Measurements from ENCODE around the gene CACNA1B. TPM values are rescaled to one million over a fixed set of nuclear protein-coding genes. Genes with fewer than 3 reads are reported as not detected.

The CACNA1B gene
- total and polyA plus RNA-seq, 2 of the 4 experiments (the other 2 are of a cell fraction) = 0.02 TPM; not detected in 1

GRCh38 chr9:138043061-138043410 is 165.5 kb downstream of the CACNA1B start:
- in situ Hi-C loops (cut with MboI; ENCODE audit: low sequenced_read_pairs) = no loop called here
- no peaks in the 10 kb centered on the region for H3K27me3 ChIP-seq (ENCODE audit: control insufficient read depth, insufficient read depth, low read length)
- H3K27ac ChIP-seq (ENCODE audit: insufficient read depth, low read length) = no peak overlapping the region
- no peaks in the 10 kb centered on the region for H3K79me1 ChIP-seq (ENCODE audit: low read depth in 1 of 2, low read length in 2 of 2)
- H2BK15ac ChIP-seq (ENCODE audit: low read depth, low read length) = no peak overlapping the region
- ChIA-PET POLR2A (ENCODE audit: unreplicated experiment) (no interaction called here), CTCF (no interaction called here)
- no peak overlapping the region for H4K8ac ChIP-seq (ENCODE audit: low read depth in 2 of 2, low read length in 2 of 2)
- H2AFZ ChIP-seq (replicated peaks; ENCODE audit: low read length, poor library complexity) = no peak overlapping the region
- H3K18ac ChIP-seq (ENCODE audit: low read depth, low read length) = no peak overlapping the region
- ATAC-seq (ENCODE audit: low read depth) (no peak), DNase-seq (no peak)
- no peaks in the 10 kb centered on the region for H3K9me1 ChIP-seq (ENCODE audit: insufficient read depth, low read length)
- no peaks in the 10 kb centered on the region for H3K36me3 ChIP-seq (ENCODE audit: control insufficient read depth, insufficient read depth, low read length)
- H3K23ac ChIP-seq (ENCODE audit: low read depth, low read length) = no peak overlapping the region
- 61% methylated on average over 11 of the region's 12 CpGs; no CpG with 5 or more reads in 1 of the 2 experiments for WGBS, 2 experiments (ENCODE audit: extremely low coverage in 2 of 2, insufficient read length in 1 of 2)
- no peak overlapping the region for H3K4me3 ChIP-seq (ENCODE audit: insufficient read depth, low read depth, low read length)
- no peak overlapping the region for H2AK9ac ChIP-seq (replicated peaks; ENCODE audit: low read depth, low read length, poor library complexity)
- H2AK5ac ChIP-seq (ENCODE audit: low read depth, low read length) = no peak overlapping the region
- H3K9ac ChIP-seq (ENCODE audit: low read depth, low read length) = no peak overlapping the region
- H3K4me1 ChIP-seq (ENCODE audit: control insufficient read depth, insufficient read depth, low read length) = no peaks in the 10 kb centered on the region
- H4K91ac ChIP-seq (ENCODE audit: insufficient read depth, low read depth, low read length) = no peak overlapping the region
- dilution Hi-C loops (cut with HindIII; ENCODE audit: low sequenced_read_pairs, unreplicated experiment) = no loop called here
- no peak overlapping the region for H2BK5ac ChIP-seq (ENCODE audit: low read depth, low read length, poor library complexity, severe bottlenecking)
- H3K56ac ChIP-seq (ENCODE audit: extremely low read depth, insufficient read depth, low read length) = no peak overlapping the region
- no peak for TF ChIP-seq CEBPB (IDR thresholded peaks at IDR 0.05; ENCODE audit: low read depth, low read length)
- TF ChIP-seq BHLHE40 (IDR thresholded peaks at IDR 0.05; ENCODE audit: low read depth, low read length) = no peak
- no peak for TF ChIP-seq POLR2A (IDR thresholded peaks at IDR 0.05; ENCODE audit: low read depth, low read length)
- no peak for TF ChIP-seq CTCF (conservative IDR thresholded peaks at IDR 0.05; ENCODE audit: low read depth, low read length)
- TF ChIP-seq MAZ (IDR thresholded peaks at IDR 0.05; ENCODE audit: borderline replicate concordance, low read depth, low read length) = no peak
- TF ChIP-seq MXI1 (IDR thresholded peaks at IDR 0.05; ENCODE audit: borderline replicate concordance, low read depth, low read length) = no peak
- TF ChIP-seq SMC3 (IDR thresholded peaks at IDR 0.05; ENCODE audit: low read depth, low read length) = no peak
- TF ChIP-seq FOS (IDR thresholded peaks at IDR 0.05; ENCODE audit: low read depth, low read length) = no peak
- TF ChIP-seq MAFK (IDR thresholded peaks at IDR 0.05; ENCODE audit: low read depth, low read length) = no peak
- no peak for TF ChIP-seq RFX5 (IDR thresholded peaks at IDR 0.05; ENCODE audit: low read depth, low read length)
- no peak for TF ChIP-seq USF2 (IDR thresholded peaks at IDR 0.05; ENCODE audit: low read depth, low read length)
- no TSS peak for BruUV-seq (replicated peaks)
- no peak overlapping the region for H3K4ac ChIP-seq (ENCODE audit: low read depth, low read length)
- no peak overlapping the region for H2BK120ac ChIP-seq (ENCODE audit: low read depth, low read length)
- no peak overlapping the region for H3K14ac ChIP-seq (replicated peaks; ENCODE audit: low read depth, low read length)
- H4K5ac ChIP-seq (ENCODE audit: low read depth, low read length) = no peak overlapping the region
- peaks cover 50% of the 10 kb centered on the region for H3K9me3 ChIP-seq (ENCODE audit: control insufficient read depth, insufficient read depth, low read length)
- no peaks in the 10 kb centered on the region for H4K20me1 ChIP-seq (ENCODE audit: insufficient read depth, low read length)
- H3K4me2 ChIP-seq (ENCODE audit: low read depth, low read length) = no peak overlapping the region
- no peak overlapping the region for H2BK20ac ChIP-seq (ENCODE audit: low read depth, low read length)
- intact Hi-C loops (cut with micrococcal nuclease) = no loop called here

All from IMR-90 (cell line).